H9 (cell line): ENCODE results near the gene HOMER1. TPM values are rescaled to one million over a fixed set of nuclear protein-coding genes. Genes with fewer than 3 reads are reported as not detected.

Experiments
- DNase-seq: peaks from one replicate; pipeline ENCODE4 v3.0.0-alpha.2; 2017
- H2AFZ ChIP-seq: one replicate; pipeline ENCODE4 v1.6.1; 2013; ENCODE audit warnings: mild to moderate bottlenecking, low read length, control low read depth, moderate library complexity
- H2AK5ac ChIP-seq: 2 replicates; pipeline ENCODE4 v1.6.1; 2013; ENCODE audit warnings: low read length, control low read depth, mixed read lengths; ENCODE audit not compliant: insufficient read length
- H2BK120ac ChIP-seq: one replicate; pipeline ENCODE4 v1.6.1; 2013; ENCODE audit warnings: low read depth, mild to moderate bottlenecking, low read length, control low read depth, inconsistent platforms; ENCODE audit not compliant: poor library complexity, severe bottlenecking
- H2BK12ac ChIP-seq: 2 replicates; pipeline ENCODE4 v1.6.1; 2013; ENCODE audit warnings: low read length, control low read depth, mixed read lengths, low read depth; ENCODE audit not compliant: insufficient read length
- H2BK15ac ChIP-seq: 2 replicates; pipeline ENCODE4 v1.6.1; 2013; ENCODE audit warnings: low read depth, low read length, control low read depth
- H2BK20ac ChIP-seq: one replicate; pipeline ENCODE4 v1.6.1; 2013; ENCODE audit warnings: low read depth, mild to moderate bottlenecking, low read length, control low read depth, inconsistent platforms; ENCODE audit not compliant: poor library complexity, severe bottlenecking
- H2BK5ac ChIP-seq: 2 replicates; pipeline ENCODE4 v1.6.1; 2013; ENCODE audit warnings: low read length, control low read depth, mixed read lengths; ENCODE audit not compliant: insufficient read length
- H3K14ac ChIP-seq: 2 replicates; pipeline ENCODE4 v1.6.1; 2013; ENCODE audit warnings: low read length, control low read depth; ENCODE audit not compliant: insufficient read depth
- H3K18ac ChIP-seq: 2 replicates; pipeline ENCODE4 v1.6.1; 2013; ENCODE audit warnings: low read depth, mild to moderate bottlenecking, mixed read lengths, low read length, control low read depth; ENCODE audit not compliant: insufficient read length
- H3K23ac ChIP-seq: 2 replicates; pipeline ENCODE4 v1.6.1; 2013; ENCODE audit warnings: low read length, control low read depth, mixed read lengths, low read depth; ENCODE audit not compliant: insufficient read length
- H3K23me2 ChIP-seq: 2 replicates; pipeline ENCODE4 v1.6.1; 2013; ENCODE audit warnings: low read depth, mild to moderate bottlenecking, mixed read lengths, low read length, control low read depth; ENCODE audit not compliant: insufficient read length, poor library complexity, severe bottlenecking
- H3K27ac ChIP-seq: 2 replicates; pipeline ENCODE4 v1.5.1; 2013; ENCODE audit warnings: low read length, control low read depth, mixed read lengths, low read depth; ENCODE audit not compliant: insufficient read length
- H3K27me3 ChIP-seq: 2 replicates; pipeline ENCODE4 v1.6.1; 2013; ENCODE audit warnings: low read length, control low read depth, inconsistent platforms; ENCODE audit not compliant: insufficient read depth
- H3K4ac ChIP-seq: 2 replicates; pipeline ENCODE4 v1.6.1; 2013; ENCODE audit warnings: low read depth, mild to moderate bottlenecking, control low read depth, inconsistent platforms, low read length, moderate library complexity
- H3K4me1 ChIP-seq: 2 replicates; pipeline ENCODE4 v1.6.1; 2013; ENCODE audit warnings: low read length, control low read depth, inconsistent platforms; ENCODE audit not compliant: insufficient read depth
- H3K4me2 ChIP-seq: 2 replicates; pipeline ENCODE4 v1.6.1; 2013; ENCODE audit warnings: low read length, control low read depth, mixed read lengths; ENCODE audit not compliant: insufficient read length, insufficient read depth
- H3K56ac ChIP-seq: 2 replicates; pipeline ENCODE4 v1.6.1; 2013; ENCODE audit warnings: low read depth, mild to moderate bottlenecking, mixed read lengths, low read length, control low read depth; ENCODE audit not compliant: insufficient read length
- H3K79me1 ChIP-seq: 2 replicates; pipeline ENCODE4 v1.6.1; 2013; ENCODE audit warnings: low read depth, mild to moderate bottlenecking, moderate library complexity, low read length, control low read depth, inconsistent platforms; ENCODE audit not compliant: insufficient read depth, poor library complexity, severe bottlenecking
- H3K79me2 ChIP-seq: 2 replicates; pipeline ENCODE4 v1.6.1; 2013; ENCODE audit warnings: low read length, control low read depth, inconsistent platforms; ENCODE audit not compliant: insufficient read depth
- H3K9ac ChIP-seq: 2 replicates; pipeline ENCODE4 v1.6.1; 2013; ENCODE audit warnings: low read length, control low read depth, mixed read lengths; ENCODE audit not compliant: insufficient read length; ENCODE audit errors: extremely low read depth
- H3K9me3 ChIP-seq: one replicate; pipeline ENCODE4 v1.6.1; 2013; ENCODE audit warnings: low read depth, low read length, inconsistent platforms; ENCODE audit not compliant: control insufficient read depth
- H3T11ph ChIP-seq: one replicate; pipeline ENCODE4 v1.6.1; 2013; ENCODE audit warnings: mild to moderate bottlenecking, low read length, control low read depth, inconsistent platforms
- H4K20me1 ChIP-seq: one replicate; pipeline ENCODE4 v1.6.1; 2013; ENCODE audit not compliant: control insufficient read depth, insufficient read length, insufficient read depth
- H4K5ac ChIP-seq: 2 replicates; pipeline ENCODE4 v1.6.1; 2013; ENCODE audit warnings: low read depth, mild to moderate bottlenecking, mixed read lengths, low read length, control low read depth; ENCODE audit not compliant: insufficient read length
- H4K8ac ChIP-seq: replicated peaks from 2 replicates; pipeline ENCODE4 v1.6.1; 2013; ENCODE audit warnings: low read length, control low read depth, mixed read lengths, low read depth; ENCODE audit not compliant: insufficient read length
- H4K91ac ChIP-seq: 2 replicates; pipeline ENCODE4 v1.6.1; 2013; ENCODE audit warnings: low read depth, mild to moderate bottlenecking, moderate library complexity, mixed read lengths, low read length, control low read depth; ENCODE audit not compliant: insufficient read length
- H3K27ac Mint-ChIP-seq, 3 experiments: 2 replicates in 2 of 3; 3 replicates in 1 of 3; pipeline ENCODE4 v1.8.0; 2020 to 2021; ENCODE audit warnings: mixed read lengths in 3 of 3, mild to moderate bottlenecking in 1 of 3, moderate library complexity in 1 of 3
- H3K27me3 Mint-ChIP-seq: 2 replicates; pipeline ENCODE4 v1.8.0; 2021; ENCODE audit warnings: low read depth, mild to moderate bottlenecking, moderate library complexity, mixed read lengths
- H3K36me3 Mint-ChIP-seq, 3 experiments: 2 replicates in 2 of 3; 3 replicates in 1 of 3; pipeline ENCODE4 v1.8.0; 2020 to 2021; ENCODE audit warnings: low read depth in 3 of 3, mixed read lengths in 3 of 3; ENCODE audit not compliant: insufficient read depth in 1 of 3
- H3K4me1 Mint-ChIP-seq, 2 experiments: 2 replicates each; pipeline ENCODE4 v1.8.0; 2020; ENCODE audit warnings: mixed read lengths in 2 of 2
- H3K4me3 Mint-ChIP-seq, 2 experiments: 2 replicates in 1 of 2; 3 replicates in 1 of 2; pipeline ENCODE4 v1.8.0; 2020 to 2021; ENCODE audit warnings: mild to moderate bottlenecking in 2 of 2, mixed read lengths in 2 of 2, moderate library complexity in 1 of 2
- H3K9me3 Mint-ChIP-seq, 2 experiments: 2 replicates in 1 of 2; 3 replicates in 1 of 2; pipeline ENCODE4 v1.8.0; 2020; ENCODE audit warnings: mild to moderate bottlenecking in 2 of 2, mixed read lengths in 2 of 2, moderate library complexity in 1 of 2
- CTCF ChIP-seq: fragments of 200-600 bp; sonication (generic); conservative IDR thresholded peaks from 3 replicates; pipeline ENCODE4 v1.8.0; 2021; ENCODE audit warnings: antibody characterized with exemption, mild to moderate bottlenecking
- WGBS: extraction: QIAGEN DNeasy Blood & Tissue Kit; methylation state at CpG from one replicate; pipeline ENCODE4 v1.1.7; 2013; ENCODE audit warnings: missing lambda C conversion rate, low lambda C conversion rate, mixed read lengths; ENCODE audit not compliant: insufficient read length; ENCODE audit errors: extremely low coverage; 5-methylcytosine and 5-hydroxymethylcytosine counted together
- total RNA-seq: library from RNA; stranded (reverse); gene quantifications from 2 replicates; pipeline ENCODE4 v1.2.1, GENCODE V29; 2021

HOMER1 gene
- total RNA-seq, 1 experiment from 2014 or later: 39.5 TPM

- no peak for TF ChIP-seq CTCF
- no peaks in the 10 kb centered on the region for H3K27me3 Mint-ChIP-seq
- Histone ChIP-seq H3K27me3 (no peaks in the 10 kb centered on the region), H2BK5ac (no peak overlapping the region), H3K4ac (no peak overlapping the region), H3K9me3 (no peaks in the 10 kb centered on the region), H4K5ac (no peak overlapping the region), H3K23ac (no peak overlapping the region), H3K14ac (no peak overlapping the region), H3K9ac (no peak overlapping the region), H3K18ac (no peak overlapping the region), H3K4me1 (no peaks in the 10 kb centered on the region; the same call in 1 of the 2 replicates), H2BK120ac (no peak overlapping the region), H2AK5ac (no peak overlapping the region), H2BK20ac (no peak overlapping the region), H2BK15ac (no peak overlapping the region), H2BK12ac (no peak overlapping the region), H3K79me2 (peaks cover 11% of the 10 kb centered on the region; the same call in 1 of the 2 replicates), H3T11ph (no peak overlapping the region), H3K23me2 (no peaks in the 10 kb centered on the region), H3K56ac (no peak overlapping the region), H4K8ac (no peak overlapping the region), H2AFZ (no peak overlapping the region), H3K4me2 (no peak overlapping the region), H3K79me1 (no peaks in the 10 kb centered on the region), H4K91ac (no peak overlapping the region), H3K27ac (no peak overlapping the region), H4K20me1 (no peaks in the 10 kb centered on the region)
- H3K4me1 Mint-ChIP-seq: peaks cover 6 to 15% of the 10 kb centered on the region in 2 experiments
- H3K36me3 Mint-ChIP-seq: peaks cover 0 to 3% (median 1%) of the 10 kb centered on the region in 3 experiments; a peak in 2 of 7 replicates
- no peak for DNase-seq
- no peak overlapping the region for H3K4me3 Mint-ChIP-seq
- H3K9me3 Mint-ChIP-seq: peaks cover 0 to 3% of the 10 kb centered on the region in 2 experiments; a peak in 1 of 5 replicates
- no CpG with 5 or more reads among the region's 1 CpG for whole genome bisulfite sequencing
- H3K27ac Mint-ChIP-seq: no peak overlapping the region
Observed at GRCh38 chr5:79484731-79485130, 29.2 kb downstream of the HOMER1 start.
